Measurements from ENCODE around the gene ATCAY.
"Not testable (repeated sequence)": the region's sequence is repeated elsewhere in the genome, so short reads cannot be mapped to it uniquely, and the experiment has no call there.

Gene ATCAY

GRCh38 chr19:3950871-3951861, 70.7 kb downstream of the ATCAY start:
- no peak for DNase-seq

- not testable (repeated sequence) for DNase-seq
Measured at GRCh38 chr19:3952755-3953276, 72.3 kb downstream of the ATCAY start.

GRCh38 chr19:3954107-3954506, 73.6 kb downstream of the ATCAY start:
- DNase-seq, result no peak

- not testable (repeated sequence) for DNase-seq
Measured at GRCh38 chr19:3955276-3955675, 74.8 kb downstream of the ATCAY start.

GRCh38 chr19:3955688-3956087, 75.2 kb downstream of the ATCAY start:
- DNase-seq, result no peak

GRCh38 chr19:3958836-3959765, 78.6 kb downstream of the ATCAY start:
- no peak for DNase-seq

GRCh38 chr19:3959766-3960131, 79.3 kb downstream of the ATCAY start:
- no peak for DNase-seq

- DNase-seq, result no peak
Measured at GRCh38 chr19:3961007-3961406, 80.5 kb downstream of the ATCAY start.

- DNase-seq, result no peak
Measured at GRCh38 chr19:3963458-3964255, 83.2 kb downstream of the ATCAY start.

GRCh38 chr19:3964256-3965194, 84.0 kb downstream of the ATCAY start:
- DNase-seq, result no peak

GRCh38 chr19:3966051-3967017, 85.8 kb downstream of the ATCAY start:
- DNase-seq, result no peak

GRCh38 chr19:3967983-3968382, 87.5 kb downstream of the ATCAY start:
- not testable (repeated sequence) for DNase-seq

- DNase-seq, result no peak
Measured at GRCh38 chr19:3968556-3969434, 88.3 kb downstream of the ATCAY start.

- DNase-seq, result no peak
Measured at GRCh38 chr19:3969435-3970312, 89.2 kb downstream of the ATCAY start.

GRCh38 chr19:3970313-3970807, 89.9 kb downstream of the ATCAY start:
- DNase-seq, result no peak

GRCh38 chr19:3970808-3971598, 90.5 kb downstream of the ATCAY start, which contains the start of gene DAPK3:
Gene DAPK3 (minus strand): TSS chr19:3971099. CDS start chr19:3969735, 1,364 bp downstream.
- peak; percentile 93 for DNase-seq

GRCh38 chr19:3975144-3975543, 94.7 kb downstream of the ATCAY start:
- no peak for DNase-seq
